NCI-H2029 (cell line): ENCODE results near the gene TRIM49B.
"Not testable (repeated sequence)": the region's sequence is repeated elsewhere in the genome, so short reads cannot be mapped to it uniquely, and the experiment has no call there.

Experiments used
- DNase-seq: peaks from one replicate; lab custom pipeline; 2025; lab: John Stamatoyannopoulos, UW

The TRIM49B gene, protein sequence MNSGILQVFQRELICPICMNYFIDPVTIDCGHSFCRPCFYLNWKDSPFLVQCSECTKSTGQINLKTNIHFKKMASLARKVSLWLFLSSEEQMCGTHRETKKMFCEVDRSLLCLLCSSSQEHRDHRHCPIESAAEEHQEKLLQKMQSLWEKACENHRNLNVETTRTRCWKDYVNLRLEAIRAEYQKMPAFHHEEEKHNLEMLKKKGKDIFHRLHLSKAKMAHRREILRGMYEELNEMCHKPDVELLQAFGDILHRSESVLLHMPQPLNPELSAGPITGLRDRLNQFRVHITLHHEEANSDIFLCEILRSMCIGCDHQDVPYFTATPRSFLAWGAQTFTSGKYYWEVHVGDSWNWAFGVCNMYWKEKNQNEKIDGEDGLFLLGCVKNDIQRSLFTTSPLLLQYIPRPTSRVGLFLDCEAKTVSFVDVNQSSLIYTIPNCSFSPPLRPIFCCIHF

DNA sequence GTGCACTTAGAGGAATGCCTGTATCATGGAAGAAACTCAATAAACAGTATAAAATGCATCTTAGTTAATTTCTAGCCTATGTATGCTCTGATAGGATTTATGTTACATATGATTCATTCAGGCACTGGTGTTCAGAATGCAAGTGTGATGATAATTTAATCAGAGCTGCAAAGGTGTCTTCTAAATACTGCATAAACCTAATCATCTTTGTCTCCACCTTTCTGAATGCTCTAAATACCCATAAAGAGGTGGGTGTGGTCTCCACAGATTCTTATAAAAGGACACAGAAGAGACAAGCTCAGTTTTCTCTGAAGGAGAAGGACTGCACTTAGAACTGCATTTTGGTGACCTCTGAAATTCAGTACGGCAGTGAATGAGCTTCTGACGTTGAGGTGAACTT is at the start of gene TRIM49B:
Gene TRIM49B, plus strand, starts transcription at position 301 of the 400 bp plus-strand sequence. CDS start 2,777 bp downstream, outside the sequence.
- DNase-seq = not testable (repeated sequence)

DNA sequence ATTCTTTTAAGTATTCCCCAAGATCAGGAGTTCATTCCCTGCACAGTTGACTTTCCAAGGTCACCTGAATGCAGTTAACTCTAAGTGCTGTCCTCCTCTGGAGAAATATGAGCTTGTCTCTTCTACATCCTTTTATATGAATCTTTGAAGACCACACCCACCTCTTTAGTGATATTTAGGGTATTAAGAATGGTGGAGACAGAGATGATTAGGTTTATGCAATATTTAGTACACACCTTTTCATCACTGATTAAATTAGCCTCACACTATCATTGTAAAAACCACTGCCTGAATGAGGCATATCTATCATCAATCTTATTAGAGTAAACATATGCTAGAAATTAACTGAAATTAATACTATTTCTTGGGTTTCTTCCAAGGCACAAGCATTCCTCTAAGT is 44.8 kb upstream of the TRIM49B start, which contains the start of gene TRIM51G:
Gene TRIM51G, minus strand, starts transcription at position 101 of the 400 bp plus-strand sequence. CDS start 2,190 bp downstream, outside the sequence.
- not testable (repeated sequence) for DNase-seq

- DNase-seq = not testable (repeated sequence)
Observed at GRCh38 chr11:49048229-49048628, 19.6 kb downstream of the TRIM49B start.

DNA sequence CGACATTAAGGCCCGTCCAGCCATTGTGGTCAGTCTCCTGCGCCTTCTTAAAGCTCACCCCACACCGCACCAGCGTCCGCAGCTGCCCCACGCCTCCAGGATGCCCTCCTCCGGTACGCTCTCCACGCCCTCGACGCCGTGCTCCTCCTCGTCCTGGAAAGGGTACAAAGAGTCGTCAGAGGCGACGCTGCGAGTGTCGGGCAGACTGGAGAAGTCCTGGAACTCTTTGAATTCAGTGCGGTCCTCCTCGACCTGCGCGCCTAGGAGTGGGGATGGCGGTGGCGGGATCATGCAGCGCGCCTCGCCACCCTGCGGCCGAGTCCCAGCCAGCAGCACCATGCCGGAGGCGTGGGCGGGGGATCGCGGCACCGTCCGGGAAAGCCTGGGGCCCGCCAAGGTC is 21.2 kb downstream of the TRIM49B start:
- DNase-seq = not testable (repeated sequence)

- not testable (repeated sequence) for DNase-seq
Observed at GRCh38 chr11:49059012-49059411, 30.4 kb downstream of the TRIM49B start, which contains the start of gene TRIM64C. TSS of gene TRIM64C (minus strand) at chr11:49059112. CDS start at chr11:49059112, 0 bp downstream.

DNA sequence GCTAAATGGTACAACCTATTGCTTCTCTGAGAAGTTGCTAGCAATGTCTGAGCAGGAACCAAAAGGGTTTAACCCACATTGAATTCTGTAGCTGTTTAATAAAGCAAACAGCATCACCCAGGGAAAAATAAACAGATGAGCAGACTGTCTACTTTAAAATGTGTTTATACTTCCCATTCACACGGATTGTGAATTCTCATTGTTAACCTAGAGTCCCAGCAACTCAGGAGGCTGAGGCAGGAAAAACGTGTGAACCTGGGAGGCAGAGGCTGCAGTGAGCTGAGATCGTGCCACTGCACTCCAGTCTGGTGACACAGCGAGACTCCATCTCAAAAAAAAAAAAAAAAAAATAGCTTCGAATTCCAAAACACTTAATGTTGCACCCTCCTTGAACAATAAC is 41.3 kb downstream of the TRIM49B start:
- DNase-seq = not testable (repeated sequence)
